ENCODE measurements around the gene CORO2B. TPM values are rescaled to one million over a fixed set of nuclear protein-coding genes. Genes with fewer than 3 reads are reported as not detected.

The CORO2B gene
- total RNA-seq, 6 experiments from 2014 or later: 9.3 to 11.0 (median 9.9) TPM

DNA sequence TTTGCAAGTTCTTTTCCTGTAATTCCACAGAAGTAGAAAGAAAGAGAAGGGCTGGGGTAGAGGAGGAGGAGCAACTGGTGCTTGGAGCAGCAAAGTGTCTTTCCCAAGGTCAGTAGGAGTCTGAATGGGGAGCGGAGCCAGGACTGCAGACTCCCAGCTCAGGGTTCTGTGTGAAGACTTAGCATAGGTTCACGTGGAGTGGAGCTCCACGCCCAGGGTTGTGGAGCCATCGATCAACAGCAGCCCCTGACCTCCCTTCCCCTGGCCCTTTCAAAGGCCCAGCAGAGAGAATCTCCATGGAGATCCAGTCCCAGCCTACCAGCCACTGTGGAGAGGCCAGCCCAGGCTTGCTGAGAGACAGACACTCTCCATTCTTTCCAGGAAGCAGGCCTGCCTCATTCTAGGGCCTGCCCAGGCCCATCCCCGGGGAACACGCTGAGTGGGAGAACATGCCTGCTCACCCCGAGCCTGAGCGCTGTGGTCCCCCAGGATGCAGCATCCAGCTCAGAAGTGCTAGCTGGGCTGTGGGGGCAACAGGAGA, 62.1 kb downstream of the CORO2B start:
- no peak for DNase-seq
- Mint-ChIP-seq H3K4me1 (ENCODE audit: low read depth) (peaks cover 86% of the 10 kb centered on the region), H3K4me3 (no peak overlapping the region), H3K9me3 (no peaks in the 10 kb centered on the region), H3K27me3 (ENCODE audit: insufficient read depth) (no peaks in the 10 kb centered on the region; the same call in none of the 2 replicates), H3K27ac (peak overlapping the region; percentile 91), H3K36me3 (ENCODE audit: low read depth) (no peaks in the 10 kb centered on the region)
- TF ChIP-seq, protein P1, sequence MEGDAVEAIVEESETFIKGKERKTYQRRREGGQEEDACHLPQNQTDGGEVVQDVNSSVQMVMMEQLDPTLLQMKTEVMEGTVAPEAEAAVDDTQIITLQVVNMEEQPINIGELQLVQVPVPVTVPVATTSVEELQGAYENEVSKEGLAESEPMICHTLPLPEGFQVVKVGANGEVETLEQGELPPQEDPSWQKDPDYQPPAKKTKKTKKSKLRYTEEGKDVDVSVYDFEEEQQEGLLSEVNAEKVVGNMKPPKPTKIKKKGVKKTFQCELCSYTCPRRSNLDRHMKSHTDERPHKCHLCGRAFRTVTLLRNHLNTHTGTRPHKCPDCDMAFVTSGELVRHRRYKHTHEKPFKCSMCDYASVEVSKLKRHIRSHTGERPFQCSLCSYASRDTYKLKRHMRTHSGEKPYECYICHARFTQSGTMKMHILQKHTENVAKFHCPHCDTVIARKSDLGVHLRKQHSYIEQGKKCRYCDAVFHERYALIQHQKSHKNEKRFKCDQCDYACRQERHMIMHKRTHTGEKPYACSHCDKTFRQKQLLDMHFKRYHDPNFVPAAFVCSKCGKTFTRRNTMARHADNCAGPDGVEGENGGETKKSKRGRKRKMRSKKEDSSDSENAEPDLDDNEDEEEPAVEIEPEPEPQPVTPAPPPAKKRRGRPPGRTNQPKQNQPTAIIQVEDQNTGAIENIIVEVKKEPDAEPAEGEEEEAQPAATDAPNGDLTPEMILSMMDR (IDR thresholded peaks at IDR 0.05): no peak

DNA sequence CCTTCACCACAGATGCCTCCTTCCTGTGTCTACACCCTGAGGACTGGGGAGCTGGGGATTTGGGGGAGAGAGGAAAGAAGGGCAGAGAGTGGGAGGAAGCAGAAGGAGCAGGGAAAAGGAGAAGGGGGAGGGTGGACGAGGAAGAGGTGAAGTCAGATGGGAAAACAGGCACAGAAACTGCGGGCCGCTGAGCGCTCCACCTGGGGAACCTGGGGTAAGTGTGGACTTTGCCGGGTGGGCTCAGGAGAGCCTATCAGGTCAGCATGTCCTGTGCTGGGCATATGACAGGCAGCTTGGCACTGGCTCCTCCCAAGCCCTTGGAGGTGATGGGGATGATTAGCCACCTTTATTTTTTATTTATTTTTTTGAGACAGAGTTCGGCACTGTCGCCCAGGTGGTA, 62.6 kb downstream of the CORO2B start:
- Mint-ChIP-seq H3K9me3 (no peaks in the 10 kb centered on the region), H3K4me3 (no peak overlapping the region), H3K4me1 (ENCODE audit: low read depth) (peaks cover 81% of the 10 kb centered on the region), H3K36me3 (ENCODE audit: low read depth) (no peaks in the 10 kb centered on the region), H3K27me3 (ENCODE audit: insufficient read depth) (no peaks in the 10 kb centered on the region; the same call in none of the 2 replicates), H3K27ac (peak overlapping the region; percentile 91)
- no peak for DNase-seq
- TF ChIP-seq, protein P1 (IDR thresholded peaks at IDR 0.05): no peak

DNA sequence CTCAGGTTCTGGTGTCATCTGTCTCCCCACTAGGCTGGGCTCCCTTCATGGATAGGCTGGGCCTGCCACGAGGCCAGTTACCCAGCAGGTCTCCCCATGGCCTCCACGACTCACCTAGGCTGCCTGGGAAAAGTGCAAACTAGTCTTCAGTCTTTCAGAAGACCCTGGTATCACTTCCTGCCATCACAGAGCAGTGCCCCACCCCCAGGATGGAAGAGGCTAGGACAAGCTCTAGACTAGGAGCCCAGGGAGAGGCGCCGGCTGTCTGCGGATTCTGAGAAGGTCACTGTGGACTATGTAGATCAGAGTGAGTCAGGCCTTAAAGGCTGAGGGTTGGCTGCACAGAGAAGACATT, 63.7 kb downstream of the CORO2B start:
- Mint-ChIP-seq H3K27me3 (ENCODE audit: insufficient read depth) (no peaks in the 10 kb centered on the region; the same call in none of the 2 replicates), H3K4me1 (ENCODE audit: low read depth) (peaks cover 74% of the 10 kb centered on the region), H3K9me3 (no peaks in the 10 kb centered on the region), H3K36me3 (ENCODE audit: low read depth) (no peaks in the 10 kb centered on the region), H3K27ac (peak overlapping the region; percentile 82), H3K4me3 (no peak overlapping the region)
- TF ChIP-seq, protein P1 (IDR thresholded peaks at IDR 0.05): no peak
- DNase-seq: no peak

DNA sequence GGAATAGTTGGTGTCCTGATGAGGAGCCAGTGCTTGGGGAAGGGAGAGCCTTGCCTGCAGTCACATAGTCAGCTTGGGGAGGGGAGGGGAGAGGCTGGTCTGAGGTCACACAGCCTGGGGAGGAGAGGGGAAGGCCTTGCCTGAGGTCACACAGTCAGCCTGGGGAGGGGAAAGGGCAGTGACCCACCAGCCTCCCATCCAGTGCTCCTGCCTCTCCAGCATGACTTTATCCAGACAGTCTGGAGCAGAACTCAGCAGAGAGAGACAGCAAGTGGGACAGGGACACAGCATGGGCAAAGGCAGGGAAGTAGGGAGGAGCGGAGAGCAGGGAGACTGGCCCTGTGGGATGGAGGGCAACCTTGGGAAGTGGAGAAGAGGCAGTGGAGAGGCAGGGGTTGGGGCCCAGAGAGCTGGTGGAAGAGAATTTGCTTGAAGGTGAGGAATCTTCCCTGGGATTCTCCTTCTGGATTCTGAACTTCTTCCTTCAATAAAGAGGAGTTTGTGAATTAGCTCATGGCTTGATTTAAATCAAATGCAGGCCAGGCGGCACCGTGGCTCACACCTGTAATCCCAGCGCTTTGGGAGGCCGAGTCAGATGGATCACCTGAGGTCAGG, 64.5 kb downstream of the CORO2B start:
- Mint-ChIP-seq H3K27me3 (ENCODE audit: insufficient read depth) (no peaks in the 10 kb centered on the region; the same call in none of the 2 replicates), H3K27ac (peak overlapping the region; percentile 82), H3K36me3 (ENCODE audit: low read depth) (no peaks in the 10 kb centered on the region), H3K4me1 (ENCODE audit: low read depth) (peaks cover 65% of the 10 kb centered on the region), H3K4me3 (no peak overlapping the region), H3K9me3 (no peaks in the 10 kb centered on the region)
- TF ChIP-seq, protein P1 (IDR thresholded peaks at IDR 0.05): no peak
- no peak for DNase-seq

DNA sequence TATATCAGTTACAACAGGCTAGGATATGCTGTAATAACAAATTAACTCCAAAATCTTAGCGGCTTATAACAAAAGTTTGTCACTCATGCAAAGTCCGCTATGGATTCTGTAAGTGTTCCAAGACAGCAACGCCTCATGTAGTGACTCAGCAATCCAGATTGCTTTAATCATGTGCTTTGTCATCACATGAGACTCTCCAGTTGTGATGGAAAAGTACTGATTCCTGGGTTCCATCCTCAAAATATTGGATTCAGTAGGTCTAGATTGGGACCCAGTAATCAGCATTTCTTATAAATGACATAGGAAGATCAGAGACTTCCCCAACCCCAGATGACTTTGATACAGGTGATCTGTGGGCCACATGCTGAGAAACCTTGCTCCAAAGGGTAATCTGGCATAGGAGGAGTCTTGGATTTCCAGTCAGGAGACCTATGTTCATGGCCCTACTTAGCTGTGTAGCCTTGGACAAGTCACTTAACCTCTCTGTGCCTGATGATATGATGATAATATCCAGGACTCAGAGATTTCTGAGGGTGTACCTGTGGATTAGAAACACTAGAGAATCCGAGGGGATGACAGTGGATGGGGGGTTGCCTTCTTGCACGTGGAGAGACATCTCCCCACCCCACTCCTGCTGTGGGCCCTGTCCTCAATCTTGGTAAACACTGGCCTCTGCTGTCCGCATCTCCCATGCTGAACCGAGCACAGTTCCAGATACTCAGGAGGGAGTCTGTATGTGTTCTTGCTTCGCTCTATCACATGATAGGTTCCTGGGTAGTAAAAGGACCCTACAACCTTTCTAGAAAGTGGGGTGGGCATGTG, 65.5 kb downstream of the CORO2B start:
- Mint-ChIP-seq H3K27ac (peak overlapping the region; percentile 82), H3K27me3 (ENCODE audit: insufficient read depth) (no peaks in the 10 kb centered on the region; the same call in none of the 2 replicates), H3K4me3 (no peak overlapping the region; the same call in 1 of the 2 replicates), H3K36me3 (ENCODE audit: low read depth) (no peaks in the 10 kb centered on the region), H3K9me3 (no peaks in the 10 kb centered on the region), H3K4me1 (ENCODE audit: low read depth) (peaks cover 55% of the 10 kb centered on the region)
- DNase-seq: peak; percentile 84
- TF ChIP-seq, protein P1 (IDR thresholded peaks at IDR 0.05): no peak; the same call in 1 of the 2 replicates
